ENCODE results near the gene OSBPL9. TPM values are rescaled to one million over a fixed set of nuclear protein-coding genes. Genes with fewer than 3 reads are reported as not detected.

Gene OSBPL9
- total and polyA plus RNA-seq, 2 experiments from 2014 or later, result 82.7 to 102 TPM

GRCh38 chr1:51638350-51638749 is 21.5 kb downstream of the OSBPL9 start:
- TF ChIP-seq ZNF462 (CRISPR knock-in tag; IDR thresholded peaks at IDR 0.05), result no peak
- no peak for TF ChIP-seq JUNB (IDR thresholded peaks at IDR 0.05; ENCODE audit: unreplicated experiment)
- TF ChIP-seq CREB1 (CRISPR knock-in tag; IDR thresholded peaks at IDR 0.05; ENCODE audit: low read depth), result no peak
- no peak for TF ChIP-seq ZNF331 (CRISPR knock-in tag; IDR thresholded peaks at IDR 0.05; ENCODE audit: low read depth)
- no peak for TF ChIP-seq CTCF (conservative IDR thresholded peaks at IDR 0.05; ENCODE audit: low read depth in 2 of 2)
- TF ChIP-seq REST (IDR thresholded peaks at IDR 0.05; ENCODE audit: unreplicated experiment), result no peak
- no peak for TF ChIP-seq POLR2AphosphoS5 (IDR thresholded peaks at IDR 0.05; ENCODE audit: low read depth)
- TF ChIP-seq ETS1 (IDR thresholded peaks at IDR 0.05), result no peak
- TF ChIP-seq STAT1 (IDR thresholded peaks at IDR 0.05; ENCODE audit: unreplicated experiment), result no peak
- no peak for TF ChIP-seq ZNF114 (CRISPR knock-in tag; IDR thresholded peaks at IDR 0.05)
- no peak for TF ChIP-seq NANOG (IDR thresholded peaks at IDR 0.05; ENCODE audit: borderline replicate concordance)
- TF ChIP-seq EZH2 (IDR thresholded peaks at IDR 0.05; ENCODE audit: low read depth, unreplicated experiment), result no peak
- H3K79me2 ChIP-seq (replicated peaks; ENCODE audit: insufficient read depth), result peaks cover 12% of the 10 kb centered on the region; the same call in 1 of the 2 replicates
- no peaks in the 10 kb centered on the region for H3K9me2 ChIP-seq (ENCODE audit: insufficient read depth)
- no peak overlapping the region for H2AFZ ChIP-seq
- H3K36me3 ChIP-seq (ENCODE audit: insufficient read depth), result no peaks in the 10 kb centered on the region
- H3F3A ChIP-seq (replicated peaks; ENCODE audit: low read depth), result no peaks in the 10 kb centered on the region
- DNase-seq (ENCODE audit: low spot score) (no peak), ATAC-seq (no peak)
- H3K4me3 ChIP-seq, result no peak overlapping the region
- no peaks in the 10 kb centered on the region for H4K20me1 ChIP-seq (replicated peaks; ENCODE audit: insufficient read depth)
- no peak overlapping the region for H3K27ac ChIP-seq (ENCODE audit: low read depth)
- H3K4me2 ChIP-seq, result no peak overlapping the region
- peaks cover 14% of the 10 kb centered on the region; the same call in 1 of the 2 replicates for H3K4me1 ChIP-seq (ENCODE audit: insufficient read depth)
- Mint-ChIP-seq H3K27ac (no peak overlapping the region), H3K4me3 (no peak overlapping the region), H3K9me3 (no peaks in the 10 kb centered on the region; the same call in 2 of the 3 replicates), H3K4me1 (peaks cover 4% of the 10 kb centered on the region; the same call in 2 of the 3 replicates), H3K36me3 (ENCODE audit: low read depth) (no peaks in the 10 kb centered on the region), H3K27me3 (ENCODE audit: insufficient read depth, low read depth, poor library complexity) (no peaks in the 10 kb centered on the region)
- no peaks in the 10 kb centered on the region for H3K27me3 ChIP-seq (ENCODE audit: insufficient read depth)
